Transverse colon (tissue), 3 donors: ENCODE measurements around the gene PGM5.
"Not testable (repeated sequence)": the region's sequence is repeated elsewhere in the genome, so short reads cannot be mapped to it uniquely, and the experiment has no call there.

ENCODE experiments used
- EP300 ChIP-seq: sonication (generic); formaldehyde crosslinking; IDR thresholded peaks from one replicate; pipeline ENCODE4 v1.6.1; 2017; ENCODE audit warnings: antibody characterized with exemption, low read depth
- POLR2A ChIP-seq: fragments of 450-650 bp; IDR thresholded peaks from one replicate; pipeline ENCODE4 v1.6.1; 2016; ENCODE audit warnings: antibody characterized with exemption, mild to moderate bottlenecking, moderate library complexity
- TF ChIP-seq, protein P1 (sequence below), 5 experiments: fragments of 200-600 bp in 3 of 5; fragments of 450-650 bp in 2 of 5; sonication (generic) in 3 of 5; IDR thresholded peaks; 1 replicate in 2 of 5; 2 replicates in 3 of 5; pipeline ENCODE4 v1.5.1; 2016 to 2017; ENCODE audit warnings: antibody characterized with exemption in 5 of 5, inconsistent platforms in 3 of 5, mild to moderate bottlenecking in 2 of 5, moderate library complexity in 1 of 5

DNA sequence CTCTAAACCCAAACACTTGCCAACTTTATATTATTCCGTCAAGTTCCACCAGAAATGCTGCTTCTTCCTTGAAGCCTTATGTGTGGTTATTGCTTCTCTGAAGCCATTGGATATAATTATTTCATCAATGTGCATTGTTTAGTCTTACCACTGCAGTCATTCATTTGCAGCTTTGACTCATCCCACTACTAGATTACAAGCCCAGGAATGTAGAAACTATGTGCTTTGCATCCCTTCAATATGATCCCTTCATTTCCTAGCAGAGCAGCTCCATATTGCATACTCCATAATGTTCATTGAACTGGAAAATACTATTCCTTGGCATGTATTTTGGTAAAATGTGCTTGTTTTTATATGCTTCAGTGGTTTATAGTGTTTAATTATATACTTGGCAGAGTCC is 34.3 kb downstream of the PGM5 start:
- TF ChIP-seq EP300, POLR2A: not testable (repeated sequence)
- TF ChIP-seq, protein P1, sequence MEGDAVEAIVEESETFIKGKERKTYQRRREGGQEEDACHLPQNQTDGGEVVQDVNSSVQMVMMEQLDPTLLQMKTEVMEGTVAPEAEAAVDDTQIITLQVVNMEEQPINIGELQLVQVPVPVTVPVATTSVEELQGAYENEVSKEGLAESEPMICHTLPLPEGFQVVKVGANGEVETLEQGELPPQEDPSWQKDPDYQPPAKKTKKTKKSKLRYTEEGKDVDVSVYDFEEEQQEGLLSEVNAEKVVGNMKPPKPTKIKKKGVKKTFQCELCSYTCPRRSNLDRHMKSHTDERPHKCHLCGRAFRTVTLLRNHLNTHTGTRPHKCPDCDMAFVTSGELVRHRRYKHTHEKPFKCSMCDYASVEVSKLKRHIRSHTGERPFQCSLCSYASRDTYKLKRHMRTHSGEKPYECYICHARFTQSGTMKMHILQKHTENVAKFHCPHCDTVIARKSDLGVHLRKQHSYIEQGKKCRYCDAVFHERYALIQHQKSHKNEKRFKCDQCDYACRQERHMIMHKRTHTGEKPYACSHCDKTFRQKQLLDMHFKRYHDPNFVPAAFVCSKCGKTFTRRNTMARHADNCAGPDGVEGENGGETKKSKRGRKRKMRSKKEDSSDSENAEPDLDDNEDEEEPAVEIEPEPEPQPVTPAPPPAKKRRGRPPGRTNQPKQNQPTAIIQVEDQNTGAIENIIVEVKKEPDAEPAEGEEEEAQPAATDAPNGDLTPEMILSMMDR (IDR thresholded peaks at IDR 0.05), result not testable (repeated sequence)
